Measurements from ENCODE around the gene RNLS. TPM values are rescaled to one million over a fixed set of nuclear protein-coding genes. Genes with fewer than 3 reads are reported as not detected.

The RNLS gene
- total RNA-seq, 1 experiment from 2014 or later = not detected

- no peaks in the 10 kb centered on the region for H3K4me1 ChIP-seq (ENCODE audit: control insufficient read depth in 1 of 2, insufficient read depth in 2 of 2, low read length in 2 of 2)
- intact Hi-C loops (cut with micrococcal nuclease) = no loop called here
- H3K36me3 ChIP-seq (ENCODE audit: control insufficient read depth in 1 of 2, insufficient read depth in 2 of 2, low read length in 2 of 2) = no peaks in the 10 kb centered on the region
- ChIA-PET POLR2A (no interaction called here), CTCF (no interaction called here), RAD21 (ENCODE audit: low non-redundant PET in 1 of 2, low total read pairs in 2 of 2, uncharacterized antibody in 2 of 2, unreplicated experiment in 2 of 2) (no interaction called here)
- H4K20me1 ChIP-seq (ENCODE audit: insufficient read depth) = no peaks in the 10 kb centered on the region
- no TSS peak for BruUV-seq (replicated peaks)
- H3K79me2 ChIP-seq (ENCODE audit: insufficient read depth, low read length) = no peaks in the 10 kb centered on the region
- ATAC-seq = no peak
- no peak for TF ChIP-seq CBX3 (IDR thresholded peaks at IDR 0.05; ENCODE audit: low read depth)
- TF ChIP-seq REST (IDR thresholded peaks at IDR 0.05; ENCODE audit: low read depth) = no peak
- 0 out of 2 replicates have a peak, but pooled peaks cover 2% of the 10 kb centered on the region for H3K9me2 ChIP-seq (ENCODE audit: insufficient read depth)
- H3K9ac ChIP-seq (ENCODE audit: low read length) = no peak overlapping the region
- no peaks in the 10 kb centered on the region for H3K9me3 ChIP-seq (ENCODE audit: control insufficient read depth in 1 of 2, insufficient read depth in 1 of 2, low read depth in 1 of 2, low read length in 2 of 2)
- no peak for DNase-seq (ENCODE audit: low read depth, low spot score)
- no peak overlapping the region for H3K4me3 ChIP-seq (replicated peaks in 1 of 2; ENCODE audit: low read depth in 1 of 2, low read length in 2 of 2)
- H3K4me2 ChIP-seq (ENCODE audit: low read length) = no peak overlapping the region
- no peaks in the 10 kb centered on the region for H3K27me3 ChIP-seq (ENCODE audit: insufficient read depth, low read length)
- H3K27ac ChIP-seq (ENCODE audit: low read depth, low read length) = no peak overlapping the region
- H2AFZ ChIP-seq (ENCODE audit: low read depth, low read length, poor library complexity, severe bottlenecking) = no peak overlapping the region
Measured at GRCh38 chr10:88245974-88246511, 337.1 kb downstream of the RNLS start.

- ATAC-seq (no peak), DNase-seq (ENCODE audit: low read depth, low spot score) (no peak)
- Histone ChIP-seq H3K4me2 (ENCODE audit: low read length) (no peak overlapping the region), H3K9me2 (ENCODE audit: insufficient read depth) (0 out of 2 replicates have a peak, but pooled peaks cover 2% of the 10 kb centered on the region), H3K9ac (ENCODE audit: low read length) (no peak overlapping the region), H2AFZ (ENCODE audit: low read depth, low read length, poor library complexity, severe bottlenecking) (no peak overlapping the region), H3K27ac (ENCODE audit: low read depth, low read length) (no peak overlapping the region), H3K79me2 (ENCODE audit: insufficient read depth, low read length) (no peaks in the 10 kb centered on the region), H3K4me1 (ENCODE audit: control insufficient read depth in 1 of 2, insufficient read depth in 2 of 2, low read length in 2 of 2) (no peaks in the 10 kb centered on the region), H3K27me3 (ENCODE audit: insufficient read depth, low read length) (no peaks in the 10 kb centered on the region), H4K20me1 (ENCODE audit: insufficient read depth) (no peaks in the 10 kb centered on the region), H3K4me3 (replicated peaks in 1 of 2; ENCODE audit: low read depth in 1 of 2, low read length in 2 of 2) (no peak overlapping the region), H3K9me3 (ENCODE audit: control insufficient read depth in 1 of 2, insufficient read depth in 1 of 2, low read depth in 1 of 2, low read length in 2 of 2) (no peaks in the 10 kb centered on the region), H3K36me3 (ENCODE audit: control insufficient read depth in 1 of 2, insufficient read depth in 2 of 2, low read length in 2 of 2) (no peaks in the 10 kb centered on the region)
- intact Hi-C loops (cut with micrococcal nuclease) = no loop called here
- no TSS peak for BruUV-seq (replicated peaks)
- POLR2A ChIA-PET = no interaction called here
- RAD21 ChIA-PET (ENCODE audit: low non-redundant PET in 1 of 2, low total read pairs in 2 of 2, uncharacterized antibody in 2 of 2, unreplicated experiment in 2 of 2) = no interaction called here
- CTCF ChIA-PET = no interaction called here
- TF ChIP-seq SP1 (IDR thresholded peaks at IDR 0.05; ENCODE audit: low read depth) (no peak), ATF3 (IDR thresholded peaks at IDR 0.05) (no peak), POLR2A (IDR thresholded peaks at IDR 0.05; ENCODE audit: borderline replicate concordance, extremely low read depth, insufficient read depth, insufficient read length) (no peak), POLR2AphosphoS5 (IDR thresholded peaks at IDR 0.05; ENCODE audit: low read depth, low read length) (no peak), ELF1 (IDR thresholded peaks at IDR 0.05; ENCODE audit: borderline replicate concordance, low read depth) (no peak), RAD21 (IDR thresholded peaks at IDR 0.05; ENCODE audit: low read depth) (no peak), CEBPB (IDR thresholded peaks at IDR 0.05; ENCODE audit: low read depth) (no peak), TCF7L2 (IDR thresholded peaks at IDR 0.05; ENCODE audit: borderline replicate concordance, extremely low read depth, insufficient read depth, insufficient read length) (no peak), CBX3 (IDR thresholded peaks at IDR 0.05; ENCODE audit: low read depth) (no peak), REST (IDR thresholded peaks at IDR 0.05; ENCODE audit: low read depth) (no peak), MAX (IDR thresholded peaks at IDR 0.05) (no peak)
Measured at GRCh38 chr10:88244781-88245625, 338.1 kb downstream of the RNLS start.

All from HCT116 (cell line).